ENCODE results near the gene SPECC1L. TPM values are rescaled to one million over a fixed set of nuclear protein-coding genes. Genes with fewer than 3 reads are reported as not detected.

Gene SPECC1L
- 10.2 to 14.0 TPM (median 13.3 TPM) in 5 replicates for total RNA-seq (2022; extraction: Qiagen RNA extraction; ENCODE audit: low read depth)

GRCh38 chr22:24270556-24271385 lies at the start of gene SPECC1L:
SPECC1L (plus strand) TSS chr22:24270831; CDS start chr22:24302232, 31,401 bp downstream.

GRCh38 chr22:24245030-24245431 lies 25.6 kb upstream of the SPECC1L start, which contains the start of gene GGT5:
GGT5 (minus strand) TSS chr22:24245082; CDS start chr22:24244725, 357 bp downstream.

DNA sequence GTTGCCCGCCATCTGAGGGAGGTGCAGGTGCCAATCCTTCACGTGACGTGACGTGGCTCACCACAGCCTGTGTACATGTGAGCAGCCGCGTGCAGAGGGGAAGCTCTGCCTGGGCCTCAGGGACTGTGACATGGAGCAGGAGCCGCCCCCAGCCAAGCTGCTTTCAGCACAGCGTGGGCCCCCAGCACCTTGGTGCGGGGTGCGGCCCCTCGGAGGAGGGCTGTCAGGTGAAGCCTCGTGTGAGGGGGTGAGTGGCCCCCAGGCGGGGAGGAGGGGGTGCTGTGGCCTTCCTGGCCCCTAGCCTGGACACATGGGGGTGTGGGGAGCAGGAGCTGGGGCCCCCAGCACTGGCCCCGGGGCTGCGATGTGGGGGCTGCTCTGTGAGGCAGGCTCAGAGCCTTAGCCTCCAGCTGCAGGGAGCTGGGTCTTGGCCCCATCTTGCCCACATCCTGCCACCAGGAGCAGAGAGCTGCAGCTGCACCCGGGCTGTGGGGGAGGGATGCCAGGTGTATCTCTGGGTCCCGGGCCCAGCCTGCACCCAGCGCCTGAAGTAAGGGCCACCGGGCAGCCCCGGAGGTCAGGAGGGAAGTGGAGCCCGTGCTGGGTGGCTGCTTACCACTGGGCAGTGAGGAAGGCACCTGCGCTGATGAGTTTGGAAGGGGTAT lies 157.0 kb downstream of the SPECC1L start, which contains the start of gene ADORA2A:
TSS of gene ADORA2A (plus strand) at position 100 of the 665 bp plus-strand sequence. CDS start 5,806 bp downstream, outside the sequence.

Other genes with a start within 250 kb of the SPECC1L start
- gene SUSD2, start 89.3 kb upstream of the SPECC1L start, total RNA-seq (2022; extraction: Qiagen RNA extraction; ENCODE audit: low read depth): 49.5 to 67.2 TPM (median 59.6 TPM) in 5 replicates
- gene GGT5, start 25.7 kb upstream of the SPECC1L start, total RNA-seq (2022; extraction: Qiagen RNA extraction; ENCODE audit: low read depth): 1.8 to 2.6 TPM (median 2.4 TPM) in 5 replicates
- 0.71 to 1.5 TPM (median 0.94 TPM) in 5 replicates for gene ADORA2A, start 156.8 kb downstream of the SPECC1L start, total RNA-seq (2022; extraction: Qiagen RNA extraction; ENCODE audit: low read depth)
- gene UPB1, start 224.5 kb downstream of the SPECC1L start, total RNA-seq (2022; extraction: Qiagen RNA extraction; ENCODE audit: low read depth): not detected in 5 replicates

All from A549 treated with RU486 at 1 μM for 4 hours (cell line).